Keratinocyte (primary cell): ENCODE results near the gene RXRA. TPM values are rescaled to one million over a fixed set of nuclear protein-coding genes. Genes with fewer than 3 reads are reported as not detected.

Experiments
- DNase-seq: peaks from one replicate; pipeline ENCODE4 v3.0.0-alpha.2; 2011; ENCODE audit warnings: low read depth, missing footprints, low spot score
- FAIRE-seq: peaks from 2 replicates; lab custom pipeline; 2011; peaks lifted over from hg19 to GRCh38; lab: Jason Lieb, UNC
- H2AFZ ChIP-seq: 2 replicates; pipeline ENCODE4 v1.6.0; 2012; ENCODE audit warnings: low read length, control low read depth, inconsistent platforms; ENCODE audit not compliant: control insufficient read depth
- H3K27ac ChIP-seq: 2 replicates; pipeline ENCODE4 v1.5.1; 2011; ENCODE audit warnings: low read length; ENCODE audit not compliant: control insufficient read depth, insufficient read depth
- H3K27me3 ChIP-seq: 3 replicates; pipeline ENCODE4 v1.6.0; 2011; ENCODE audit warnings: low read length; ENCODE audit not compliant: control insufficient read depth, insufficient read depth; ENCODE audit errors: extremely low read depth
- H3K36me3 ChIP-seq, 2 experiments: 2 replicates in 1 of 2; 3 replicates in 1 of 2; pipeline ENCODE4 v1.5.1; 2011; ENCODE audit warnings: low read length in 2 of 2, mild to moderate bottlenecking in 1 of 2; ENCODE audit not compliant: control insufficient read depth in 2 of 2, insufficient read depth in 2 of 2; ENCODE audit errors: extremely low read depth in 1 of 2
- H3K4me1 ChIP-seq: 3 replicates; pipeline ENCODE4 v1.5.1; 2011; ENCODE audit warnings: low read length; ENCODE audit not compliant: control insufficient read depth, insufficient read depth; ENCODE audit errors: extremely low read depth
- H3K4me2 ChIP-seq: 3 replicates; pipeline ENCODE4 v1.6.0; 2011; ENCODE audit warnings: low read depth, low read length; ENCODE audit not compliant: control insufficient read depth, insufficient read depth; ENCODE audit errors: extremely low read depth
- H3K4me3 ChIP-seq, 3 experiments: fragments of 200-600 bp in 1 of 3; sonication (generic) in 1 of 3; 2 replicates in 2 of 3; 3 replicates in 1 of 3; pipeline ENCODE4 v1.5.1; 2011 to 2016; ENCODE audit warnings: low read length in 3 of 3, mild to moderate bottlenecking in 3 of 3, control low read depth in 2 of 3, inconsistent platforms in 1 of 3, low read depth in 1 of 3, mixed read lengths in 1 of 3, mixed run types in 1 of 3, moderate library complexity in 1 of 3; ENCODE audit not compliant: control insufficient read depth in 2 of 3, insufficient read depth in 2 of 3; ENCODE audit errors: extremely low read depth in 1 of 3
- H3K79me2 ChIP-seq: 2 replicates; pipeline ENCODE4 v1.6.0; 2012; ENCODE audit warnings: low read length; ENCODE audit not compliant: control insufficient read depth, insufficient read depth
- H3K9ac ChIP-seq: 3 replicates; pipeline ENCODE4 v1.6.0; 2011; ENCODE audit warnings: low read length; ENCODE audit not compliant: control insufficient read depth, insufficient read depth; ENCODE audit errors: extremely low read depth
- H3K9me1 ChIP-seq: 3 replicates; pipeline ENCODE4 v1.6.0; 2011; ENCODE audit warnings: low read length; ENCODE audit not compliant: control insufficient read depth, insufficient read depth; ENCODE audit errors: extremely low read depth
- H3K9me3 ChIP-seq: 2 replicates; pipeline ENCODE4 v1.5.1; 2012; ENCODE audit warnings: low read depth, low read length; ENCODE audit not compliant: control insufficient read depth
- H4K20me1 ChIP-seq: 3 replicates; pipeline ENCODE4 v1.6.0; 2011; ENCODE audit warnings: low read length; ENCODE audit not compliant: control insufficient read depth, insufficient read depth; ENCODE audit errors: extremely low read depth
- EZH2 ChIP-seq: IDR thresholded peaks from one replicate; pipeline ENCODE4 v1.6.1; 2012; ENCODE audit warnings: inconsistent platforms, mild to moderate bottlenecking, low read length, moderate library complexity
- dilution Hi-C: fragments of 300-500 bp; cut with MboI; formaldehyde crosslinking; loops from one replicate; pipeline ENCODE4 v1.7.0; 2020; ENCODE audit warnings: low sequenced_read_pairs; ENCODE audit not compliant: extremely low pct_ligation_motif_present
- polyA plus RNA-seq, 5 experiments: library from polyadenylated mRNA; depleted of rRNA in 3 of 5; stranded (reverse) in 3 of 5; stranded (forward) in 1 of 5; unstranded in 1 of 5; fragments of >200 nt; gene quantifications; 1 replicate in 1 of 5; 2 replicates in 3 of 5; 3 replicates in 1 of 5; pipeline versions ENCODE4 v1.2.1 to v1.2.3, GENCODE V29; 2011 to 2012; ENCODE audit warnings: missing spikeins in 2 of 5, low read depth in 1 of 5, low replicate concordance in 1 of 5
- TF ChIP-seq, protein P1 (sequence below), 3 experiments: IDR thresholded peaks in 1 of 3; conservative IDR thresholded peaks in 1 of 3; optimal IDR thresholded peaks in 1 of 3; 2 replicates in 2 of 3; 3 replicates in 1 of 3; pipeline versions ENCODE3 to v1.5.1; 2011; ENCODE audit warnings: low read length in 3 of 3, mild to moderate bottlenecking in 3 of 3, moderate library complexity in 2 of 3, control low read depth in 1 of 3, inconsistent platforms in 1 of 3; ENCODE audit not compliant: insufficient read depth in 2 of 3; ENCODE audit errors: extremely low read depth in 1 of 3

Gene RXRA
- polyA plus RNA-seq, 1 donor (not counting 4 experiments of a cell fraction or from before 2014, with no cell fraction given), result 9.7 TPM

GRCh38 chr9:134375011-134375390 lies 48.7 kb downstream of the RXRA start:
- FAIRE-seq, result no peak
- no peak for DNase-seq
- Histone ChIP-seq H3K27me3 (no peaks in the 10 kb centered on the region), H3K4me3 (no peak overlapping the region), H3K9me3 (no peaks in the 10 kb centered on the region), H3K36me3 (no peaks in the 10 kb centered on the region), H3K4me1 (peaks cover 93% of the 10 kb centered on the region), H2AFZ (no peak overlapping the region), H3K27ac (peak overlapping the region; percentile 74), H3K79me2 (peaks cover 77% of the 10 kb centered on the region), H3K9ac (peak overlapping the region; percentile 70), H3K4me2 (peak overlapping the region; percentile 58), H3K9me1 (no peaks in the 10 kb centered on the region), H4K20me1 (no peaks in the 10 kb centered on the region)
- dilution Hi-C loops, result no loop called here
- no peak for TF ChIP-seq EZH2
- TF ChIP-seq, protein P1, sequence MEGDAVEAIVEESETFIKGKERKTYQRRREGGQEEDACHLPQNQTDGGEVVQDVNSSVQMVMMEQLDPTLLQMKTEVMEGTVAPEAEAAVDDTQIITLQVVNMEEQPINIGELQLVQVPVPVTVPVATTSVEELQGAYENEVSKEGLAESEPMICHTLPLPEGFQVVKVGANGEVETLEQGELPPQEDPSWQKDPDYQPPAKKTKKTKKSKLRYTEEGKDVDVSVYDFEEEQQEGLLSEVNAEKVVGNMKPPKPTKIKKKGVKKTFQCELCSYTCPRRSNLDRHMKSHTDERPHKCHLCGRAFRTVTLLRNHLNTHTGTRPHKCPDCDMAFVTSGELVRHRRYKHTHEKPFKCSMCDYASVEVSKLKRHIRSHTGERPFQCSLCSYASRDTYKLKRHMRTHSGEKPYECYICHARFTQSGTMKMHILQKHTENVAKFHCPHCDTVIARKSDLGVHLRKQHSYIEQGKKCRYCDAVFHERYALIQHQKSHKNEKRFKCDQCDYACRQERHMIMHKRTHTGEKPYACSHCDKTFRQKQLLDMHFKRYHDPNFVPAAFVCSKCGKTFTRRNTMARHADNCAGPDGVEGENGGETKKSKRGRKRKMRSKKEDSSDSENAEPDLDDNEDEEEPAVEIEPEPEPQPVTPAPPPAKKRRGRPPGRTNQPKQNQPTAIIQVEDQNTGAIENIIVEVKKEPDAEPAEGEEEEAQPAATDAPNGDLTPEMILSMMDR (optimal IDR thresholded peaks at IDR 0.05 in 1 of 3, IDR thresholded peaks at IDR 0.05 in 1 of 3, conservative IDR thresholded peaks at IDR 0.05 in 1 of 3; ENCODE audit: extremely low read depth in 1 of 3, insufficient read depth in 2 of 3, low read length in 3 of 3), result no peak

GRCh38 chr9:134375430-134376385 lies 49.5 kb downstream of the RXRA start:
- H2AFZ ChIP-seq, result no peak overlapping the region
- TF ChIP-seq EZH2, result no peak
- TF ChIP-seq, protein P1 (optimal IDR thresholded peaks at IDR 0.05 in 1 of 3, IDR thresholded peaks at IDR 0.05 in 1 of 3, conservative IDR thresholded peaks at IDR 0.05 in 1 of 3; ENCODE audit: extremely low read depth in 1 of 3, insufficient read depth in 2 of 3, low read length in 3 of 3), result no peak
- H3K79me2 ChIP-seq, result peaks cover 74% of the 10 kb centered on the region
- H3K27ac ChIP-seq, result peak overlapping the region; percentile 74
- DNase-seq (no peak), FAIRE-seq (no peak)
- peaks cover 97% of the 10 kb centered on the region for H3K4me1 ChIP-seq
- peak overlapping the region in 1 of 3 experiments; percentile 38 for H3K4me3 ChIP-seq
- no peaks in the 10 kb centered on the region for H3K9me3 ChIP-seq
- H3K9me1 ChIP-seq, result no peaks in the 10 kb centered on the region
- H3K27me3 ChIP-seq, result no peaks in the 10 kb centered on the region
- dilution Hi-C loops, result no loop called here
- H3K36me3 ChIP-seq, result no peaks in the 10 kb centered on the region
- H4K20me1 ChIP-seq, result no peaks in the 10 kb centered on the region
- peak overlapping the region; percentile 70 for H3K9ac ChIP-seq
- H3K4me2 ChIP-seq, result peak overlapping the region; percentile 58
